ENCODE data around the gene MYZAP. TPM values are rescaled to one million over a fixed set of nuclear protein-coding genes. Genes with fewer than 3 reads are reported as not detected.

MYZAP gene
- total RNA-seq, 1 donor: not detected

DNA sequence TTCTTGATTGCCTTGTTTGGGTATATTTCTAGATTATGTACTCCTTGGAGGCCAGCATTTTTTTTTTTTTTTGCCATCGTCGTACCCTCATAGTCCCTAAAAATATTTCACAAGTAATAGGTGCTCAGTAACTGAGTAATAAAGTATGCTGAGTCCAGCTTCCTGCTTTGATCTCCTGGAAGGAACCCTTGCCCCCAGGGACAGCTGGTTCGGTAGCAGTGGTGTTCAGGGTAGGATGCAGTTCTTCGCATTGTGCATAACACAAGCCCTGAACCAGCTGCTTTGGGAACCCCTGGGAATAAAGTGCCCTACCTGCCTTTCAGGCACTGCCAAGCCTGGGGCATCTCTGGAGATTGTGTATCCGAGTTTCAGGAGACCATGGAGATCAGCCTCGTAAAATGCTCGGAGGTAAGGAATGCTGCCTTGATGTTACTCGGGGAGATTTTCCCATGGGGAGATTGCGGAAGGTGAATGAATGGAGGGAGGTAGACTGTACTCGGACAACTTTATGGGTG, 7.6 kb downstream of the MYZAP start:
- DNase-seq (ENCODE audit: low read depth): no peak
- H3K4me3 ChIP-seq (ENCODE audit: low read depth, low read length): no peak overlapping the region
- TF ChIP-seq, protein P1, sequence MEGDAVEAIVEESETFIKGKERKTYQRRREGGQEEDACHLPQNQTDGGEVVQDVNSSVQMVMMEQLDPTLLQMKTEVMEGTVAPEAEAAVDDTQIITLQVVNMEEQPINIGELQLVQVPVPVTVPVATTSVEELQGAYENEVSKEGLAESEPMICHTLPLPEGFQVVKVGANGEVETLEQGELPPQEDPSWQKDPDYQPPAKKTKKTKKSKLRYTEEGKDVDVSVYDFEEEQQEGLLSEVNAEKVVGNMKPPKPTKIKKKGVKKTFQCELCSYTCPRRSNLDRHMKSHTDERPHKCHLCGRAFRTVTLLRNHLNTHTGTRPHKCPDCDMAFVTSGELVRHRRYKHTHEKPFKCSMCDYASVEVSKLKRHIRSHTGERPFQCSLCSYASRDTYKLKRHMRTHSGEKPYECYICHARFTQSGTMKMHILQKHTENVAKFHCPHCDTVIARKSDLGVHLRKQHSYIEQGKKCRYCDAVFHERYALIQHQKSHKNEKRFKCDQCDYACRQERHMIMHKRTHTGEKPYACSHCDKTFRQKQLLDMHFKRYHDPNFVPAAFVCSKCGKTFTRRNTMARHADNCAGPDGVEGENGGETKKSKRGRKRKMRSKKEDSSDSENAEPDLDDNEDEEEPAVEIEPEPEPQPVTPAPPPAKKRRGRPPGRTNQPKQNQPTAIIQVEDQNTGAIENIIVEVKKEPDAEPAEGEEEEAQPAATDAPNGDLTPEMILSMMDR (IDR thresholded peaks at IDR 0.05; ENCODE audit: insufficient read depth, low read length): no peak

DNA sequence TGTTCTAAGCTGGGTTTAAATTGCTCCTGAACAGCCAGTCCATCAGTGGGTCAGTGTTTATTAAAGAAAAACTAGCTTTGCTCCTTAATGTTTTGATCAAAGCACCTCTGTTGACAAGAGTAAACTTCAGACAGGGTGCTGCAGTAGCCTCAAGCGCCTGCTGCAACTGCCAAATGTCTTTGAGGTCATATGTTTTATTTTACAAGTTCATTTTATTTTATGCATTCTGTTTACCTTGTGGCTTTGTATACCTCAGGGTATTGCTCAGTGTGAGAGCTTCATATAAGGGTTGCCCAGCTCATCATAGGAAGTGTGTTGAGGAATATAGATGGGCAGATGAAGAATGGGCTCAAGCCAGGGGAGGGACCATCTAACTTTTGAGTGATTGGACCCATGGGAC, 8.5 kb downstream of the MYZAP start:
- no peak for DNase-seq (ENCODE audit: low read depth)

DNA sequence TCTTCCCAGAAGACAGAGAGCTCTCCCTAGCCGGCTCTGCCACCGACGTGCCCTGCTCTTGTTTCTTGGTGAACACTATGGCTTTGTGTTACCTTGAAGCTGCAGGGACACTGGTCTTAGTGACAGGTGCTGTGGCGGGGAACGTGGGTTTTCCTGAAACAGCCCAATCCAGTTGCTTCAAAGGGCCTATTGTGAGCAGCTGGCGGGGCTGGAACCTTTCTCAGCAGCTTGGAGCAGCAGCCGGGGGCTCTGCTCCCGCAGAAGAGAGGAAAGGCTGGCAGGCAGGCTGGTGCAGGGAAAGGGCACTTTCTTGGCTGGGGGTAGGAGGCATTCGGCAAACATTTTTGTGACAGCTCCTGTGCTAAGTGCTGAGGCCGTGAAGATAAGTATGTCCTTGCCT, 12.8 kb downstream of the MYZAP start:
- no peak for DNase-seq (ENCODE audit: low read depth)
- TF ChIP-seq, protein P1 (IDR thresholded peaks at IDR 0.05; ENCODE audit: insufficient read depth, low read length): no peak
- H3K4me3 ChIP-seq (ENCODE audit: low read depth, low read length): no peak overlapping the region

More for the DNA sequence above, 8.5 kb downstream of the MYZAP start:
- TF ChIP-seq, protein P1 (IDR thresholded peaks at IDR 0.05; ENCODE audit: insufficient read depth, low read length): no peak
- no peak overlapping the region for H3K4me3 ChIP-seq (ENCODE audit: low read depth, low read length)

DNA sequence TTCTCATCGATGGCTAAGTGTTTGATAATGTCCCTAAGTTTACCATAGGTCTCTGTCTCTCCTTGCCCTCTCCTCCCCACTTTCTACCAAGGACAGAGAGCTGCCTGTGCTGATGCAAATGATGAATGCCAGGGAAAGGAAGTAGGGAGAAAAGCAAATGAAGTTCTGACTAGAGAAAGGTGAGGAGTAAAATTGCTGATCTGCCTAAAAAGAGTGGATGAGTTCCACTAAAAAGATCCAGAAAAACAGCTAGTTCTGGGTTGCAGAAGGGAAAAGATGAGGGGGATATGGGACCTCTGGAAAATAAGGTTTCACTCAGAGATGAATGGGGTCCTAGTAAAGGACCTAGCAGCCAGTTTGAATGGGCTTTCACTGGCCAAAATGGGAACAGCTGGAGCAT, 13.8 kb downstream of the MYZAP start:
- DNase-seq (ENCODE audit: low read depth): no peak
- TF ChIP-seq, protein P1 (IDR thresholded peaks at IDR 0.05; ENCODE audit: insufficient read depth, low read length): no peak
- H3K4me3 ChIP-seq (ENCODE audit: low read depth, low read length): no peak overlapping the region

DNA sequence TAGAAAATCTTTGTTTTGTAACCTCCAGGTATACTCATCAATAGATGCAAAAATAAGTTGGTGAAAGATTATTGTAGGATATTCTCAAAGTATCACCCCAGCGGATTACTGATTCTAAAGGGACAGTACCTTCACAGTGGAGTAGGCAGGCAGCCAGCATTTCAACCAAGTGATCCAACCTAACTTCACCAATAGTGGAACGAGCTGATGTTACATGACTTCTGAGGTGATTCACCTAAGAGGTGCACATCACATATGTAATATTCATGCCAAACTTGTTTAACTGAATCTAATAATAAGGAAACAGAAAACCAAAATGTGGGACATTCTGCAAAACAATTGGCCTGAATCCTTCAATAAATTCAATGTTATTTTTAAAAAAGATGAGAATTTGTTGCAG, 14.3 kb downstream of the MYZAP start:
- no peak for DNase-seq (ENCODE audit: low read depth)
- no peak overlapping the region for H3K4me3 ChIP-seq (ENCODE audit: low read depth, low read length)
- TF ChIP-seq, protein P1 (IDR thresholded peaks at IDR 0.05; ENCODE audit: insufficient read depth, low read length): no peak

DNA sequence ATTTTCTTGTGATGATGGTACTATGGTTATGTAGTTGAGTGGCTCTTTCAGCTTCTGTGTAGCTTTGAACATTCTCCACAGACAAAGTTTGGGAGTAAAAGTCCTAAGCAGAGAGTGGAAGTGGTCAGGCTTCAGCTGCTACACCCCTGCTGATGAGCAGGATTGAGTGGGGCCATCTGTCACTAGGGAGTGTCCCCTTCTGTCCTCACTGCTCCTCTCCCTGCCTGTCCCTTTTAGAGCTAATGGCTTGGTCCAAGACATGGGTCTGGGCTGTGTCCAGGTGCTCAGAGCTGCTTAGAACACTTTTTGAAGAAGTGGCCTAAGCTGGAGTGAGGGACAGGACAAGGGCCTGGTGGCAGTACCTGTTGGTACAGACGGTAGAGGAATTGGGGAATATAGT, 15.1 kb downstream of the MYZAP start:
- H3K4me3 ChIP-seq (ENCODE audit: low read depth, low read length): no peak overlapping the region
- TF ChIP-seq, protein P1 (IDR thresholded peaks at IDR 0.05; ENCODE audit: insufficient read depth, low read length): no peak
- no peak for DNase-seq (ENCODE audit: low read depth)

DNA sequence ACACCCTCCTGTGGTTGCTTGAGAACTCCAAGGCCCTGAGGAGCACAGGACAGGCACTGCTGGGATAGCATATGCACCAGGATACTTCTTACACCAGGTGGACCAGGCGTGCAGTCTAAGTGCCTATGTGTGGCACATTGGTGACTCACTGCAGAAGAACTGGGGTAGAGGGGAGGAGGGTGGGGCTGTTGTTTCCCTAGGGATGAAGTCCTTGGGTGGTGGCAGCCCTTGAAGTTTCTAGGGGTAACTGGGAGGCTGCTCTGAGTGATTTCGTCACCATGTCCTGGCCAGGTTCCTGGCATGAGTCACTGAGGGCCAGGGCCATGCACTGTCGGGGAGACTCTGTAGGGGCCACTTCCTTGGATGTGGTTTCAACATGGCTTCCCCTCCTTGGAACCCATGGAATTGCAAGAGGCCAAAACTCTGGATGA, 15.9 kb downstream of the MYZAP start:
- TF ChIP-seq, protein P1 (IDR thresholded peaks at IDR 0.05; ENCODE audit: insufficient read depth, low read length): no peak
- no peak overlapping the region for H3K4me3 ChIP-seq (ENCODE audit: low read depth, low read length)
- DNase-seq (ENCODE audit: low read depth): peak; percentile 31

Data from fibroblast of the aortic adventitia (primary cell).